ENCODE measurements around the gene RBM10. TPM values are rescaled to one million over a fixed set of nuclear protein-coding genes. Genes with fewer than 3 reads are reported as not detected.

Gene RBM10
- total RNA-seq, 2 donors from 2014 or later: 48.3 to 50.6 TPM

- Mint-ChIP-seq H3K27me3 (ENCODE audit: insufficient read depth) (no peaks in the 10 kb centered on the region), H3K36me3 (ENCODE audit: low read depth) (peaks cover 48% of the 10 kb centered on the region), H3K4me1 (no peaks in the 10 kb centered on the region), H3K27ac (no peak overlapping the region), H3K9me3 (peaks cover 53% of the 10 kb centered on the region), H3K4me3 (no peak overlapping the region)
- Histone ChIP-seq H3K27me3 (ENCODE audit: control insufficient read depth, insufficient read depth, low read length, poor library complexity, severe bottlenecking) (no peaks in the 10 kb centered on the region), H3K9ac (ENCODE audit: extremely low read depth, low read length, poor library complexity, severe bottlenecking) (no peak overlapping the region), H3K9me3 (ENCODE audit: control insufficient read depth, low read length) (no peaks in the 10 kb centered on the region), H3K27ac (ENCODE audit: low read depth, low read length) (no peak overlapping the region), H3K36me3 (ENCODE audit: control insufficient read depth, insufficient read depth, low read length) (peaks cover 15% of the 10 kb centered on the region), H3K4me1 (ENCODE audit: control insufficient read depth, insufficient read depth, low read length) (no peaks in the 10 kb centered on the region), H3K4me3 (ENCODE audit: low read length) (no peak overlapping the region)
- DNase-seq: peak; percentile 31
- TF ChIP-seq CTCF (conservative IDR thresholded peaks at IDR 0.05): no peak
- 92 to 96% methylated on average over 2 to 13 of the region's 14 CpGs for WGBS, 2 experiments (ENCODE audit: insufficient coverage in 1 of 2, insufficient read length in 1 of 2)
Observed at GRCh38 chrX:47179221-47179927, 34.4 kb downstream of the RBM10 start.

GRCh38 chrX:47179928-47180255 is 34.9 kb downstream of the RBM10 start:
- 80 to 94% methylated on average over 1 to 16 of the region's 18 CpGs for WGBS, 2 experiments (ENCODE audit: insufficient coverage in 1 of 2, insufficient read length in 1 of 2)
- Histone ChIP-seq H3K27me3 (ENCODE audit: control insufficient read depth, insufficient read depth, low read length, poor library complexity, severe bottlenecking) (no peaks in the 10 kb centered on the region), H3K36me3 (ENCODE audit: control insufficient read depth, insufficient read depth, low read length) (peaks cover 15% of the 10 kb centered on the region), H3K4me1 (ENCODE audit: control insufficient read depth, insufficient read depth, low read length) (no peaks in the 10 kb centered on the region), H3K27ac (ENCODE audit: low read depth, low read length) (no peak overlapping the region), H3K4me3 (ENCODE audit: low read length) (no peak overlapping the region), H3K9ac (ENCODE audit: extremely low read depth, low read length, poor library complexity, severe bottlenecking) (no peak overlapping the region), H3K9me3 (ENCODE audit: control insufficient read depth, low read length) (no peaks in the 10 kb centered on the region)
- Mint-ChIP-seq H3K9me3 (peaks cover 57% of the 10 kb centered on the region), H3K36me3 (ENCODE audit: low read depth) (peaks cover 48% of the 10 kb centered on the region), H3K4me1 (no peaks in the 10 kb centered on the region), H3K27me3 (ENCODE audit: insufficient read depth) (no peaks in the 10 kb centered on the region), H3K4me3 (no peak overlapping the region), H3K27ac (no peak overlapping the region)
- no peak for DNase-seq
- no peak for TF ChIP-seq CTCF (conservative IDR thresholded peaks at IDR 0.05)

GRCh38 chrX:47180346-47180745 is 35.3 kb downstream of the RBM10 start:
- Mint-ChIP-seq H3K27me3 (ENCODE audit: insufficient read depth) (no peaks in the 10 kb centered on the region), H3K9me3 (peaks cover 54% of the 10 kb centered on the region), H3K27ac (no peak overlapping the region), H3K4me3 (no peak overlapping the region), H3K4me1 (no peaks in the 10 kb centered on the region), H3K36me3 (ENCODE audit: low read depth) (peaks cover 45% of the 10 kb centered on the region)
- no peak for TF ChIP-seq CTCF (conservative IDR thresholded peaks at IDR 0.05)
- H3K27me3 ChIP-seq (ENCODE audit: control insufficient read depth, insufficient read depth, low read length, poor library complexity, severe bottlenecking): no peaks in the 10 kb centered on the region
- H3K9me3 ChIP-seq (ENCODE audit: control insufficient read depth, low read length): no peaks in the 10 kb centered on the region
- H3K4me3 ChIP-seq (ENCODE audit: low read length): no peak overlapping the region
- no peak overlapping the region for H3K9ac ChIP-seq (ENCODE audit: extremely low read depth, low read length, poor library complexity, severe bottlenecking)
- DNase-seq: peak; percentile 23
- H3K36me3 ChIP-seq (ENCODE audit: control insufficient read depth, insufficient read depth, low read length): peaks cover 15% of the 10 kb centered on the region
- H3K4me1 ChIP-seq (ENCODE audit: control insufficient read depth, insufficient read depth, low read length): no peaks in the 10 kb centered on the region
- WGBS, 2 experiments (ENCODE audit: insufficient coverage in 1 of 2, insufficient read length in 1 of 2): 92 to 100% methylated on average over 3 to 4 of the region's 8 CpGs
- no peak overlapping the region for H3K27ac ChIP-seq (ENCODE audit: low read depth, low read length)
